Nephron (organoid): Measurements from ENCODE around the gene PRDM16.

Experiments used
- H3K27ac Mint-ChIP-seq, 3 experiments: 2 replicates each; pipeline ENCODE4 v1.8.0; 2020; ENCODE audit warnings: mixed read lengths in 3 of 3, mild to moderate bottlenecking in 2 of 3, moderate library complexity in 1 of 3
- H3K27me3 Mint-ChIP-seq: 2 replicates; pipeline ENCODE4 v1.8.0; 2021; ENCODE audit warnings: low read depth, mild to moderate bottlenecking, moderate library complexity, mixed read lengths
- H3K36me3 Mint-ChIP-seq: 2 replicates; pipeline ENCODE4 v1.8.0; 2020; ENCODE audit warnings: low read depth, mixed read lengths
- H3K4me1 Mint-ChIP-seq: 2 replicates; pipeline ENCODE4 v1.8.0; 2020; ENCODE audit warnings: mixed read lengths
- H3K4me3 Mint-ChIP-seq, 3 experiments: 2 replicates each; pipeline ENCODE4 v1.8.0; 2020; ENCODE audit warnings: mild to moderate bottlenecking in 3 of 3, mixed read lengths in 3 of 3, moderate library complexity in 2 of 3
- H3K9me3 Mint-ChIP-seq: 2 replicates; pipeline ENCODE4 v1.8.0; 2020; ENCODE audit warnings: mixed read lengths
- CTCF ChIP-seq, 3 experiments: fragments of 200-600 bp; sonication (generic); IDR thresholded peaks; one replicate each; pipeline ENCODE4 v1.5.0; 2021; ENCODE audit warnings: antibody characterized with exemption in 3 of 3; ENCODE audit not compliant: unreplicated experiment in 3 of 3

The PRDM16 gene

GRCh38 chr1:3293563-3294080 lies 224.6 kb downstream of the PRDM16 start:
- Mint-ChIP-seq H3K4me1 (no peaks in the 10 kb centered on the region), H3K27ac (no peak overlapping the region), H3K4me3 (no peak overlapping the region), H3K36me3 (no peaks in the 10 kb centered on the region), H3K27me3 (peaks cover 58% of the 10 kb centered on the region), H3K9me3 (no peaks in the 10 kb centered on the region)
- TF ChIP-seq CTCF (IDR thresholded peaks at IDR 0.05; ENCODE audit: unreplicated experiment in 3 of 3) = peak in 1 of 3 experiments; percentile 10

- Mint-ChIP-seq H3K36me3 (no peaks in the 10 kb centered on the region), H3K9me3 (no peaks in the 10 kb centered on the region), H3K27me3 (peaks cover 58% of the 10 kb centered on the region), H3K27ac (no peak overlapping the region), H3K4me1 (no peaks in the 10 kb centered on the region), H3K4me3 (no peak overlapping the region)
- TF ChIP-seq CTCF (IDR thresholded peaks at IDR 0.05; ENCODE audit: unreplicated experiment in 3 of 3) = no peak
These were observed 225.4 kb downstream of the PRDM16 start for GRCh38 chr1:3294450-3294849.

GRCh38 chr1:3295846-3296245 lies 226.8 kb downstream of the PRDM16 start:
- Mint-ChIP-seq H3K27me3 (peaks cover 53% of the 10 kb centered on the region), H3K9me3 (no peaks in the 10 kb centered on the region), H3K27ac (no peak overlapping the region), H3K4me1 (no peaks in the 10 kb centered on the region), H3K4me3 (no peak overlapping the region), H3K36me3 (no peaks in the 10 kb centered on the region)
- TF ChIP-seq CTCF (IDR thresholded peaks at IDR 0.05; ENCODE audit: unreplicated experiment in 3 of 3) = no peak

- no peak overlapping the region for H3K27ac Mint-ChIP-seq
- H3K9me3 Mint-ChIP-seq = no peaks in the 10 kb centered on the region
- H3K4me1 Mint-ChIP-seq = no peaks in the 10 kb centered on the region
- TF ChIP-seq CTCF (IDR thresholded peaks at IDR 0.05; ENCODE audit: unreplicated experiment in 3 of 3) = no peak
- H3K27me3 Mint-ChIP-seq = peaks cover 51% of the 10 kb centered on the region
- H3K4me3 Mint-ChIP-seq = no peak overlapping the region
- H3K36me3 Mint-ChIP-seq = no peaks in the 10 kb centered on the region
These were observed 227.3 kb downstream of the PRDM16 start for GRCh38 chr1:3296326-3296725.

- Mint-ChIP-seq H3K4me3 (no peak overlapping the region), H3K4me1 (no peaks in the 10 kb centered on the region), H3K9me3 (peaks cover 2% of the 10 kb centered on the region), H3K27me3 (peaks cover 54% of the 10 kb centered on the region), H3K36me3 (no peaks in the 10 kb centered on the region), H3K27ac (no peak overlapping the region)
- no peak for TF ChIP-seq CTCF (IDR thresholded peaks at IDR 0.05; ENCODE audit: unreplicated experiment in 3 of 3)
These were observed 227.8 kb downstream of the PRDM16 start for GRCh38 chr1:3296826-3297225.

GRCh38 chr1:3297756-3298155 lies 228.8 kb downstream of the PRDM16 start:
- no peak for TF ChIP-seq CTCF (IDR thresholded peaks at IDR 0.05; ENCODE audit: unreplicated experiment in 3 of 3)
- Mint-ChIP-seq H3K27ac (no peak overlapping the region), H3K9me3 (peaks cover 6% of the 10 kb centered on the region)

More at GRCh38 chr1:3297756-3298155, 228.8 kb downstream of the PRDM16 start:
- peaks cover 53% of the 10 kb centered on the region for H3K27me3 Mint-ChIP-seq
- no peaks in the 10 kb centered on the region for H3K36me3 Mint-ChIP-seq
- no peak overlapping the region for H3K4me3 Mint-ChIP-seq
- H3K4me1 Mint-ChIP-seq = no peaks in the 10 kb centered on the region
